Gastroesophageal sphincter (tissue), 2 donors: ENCODE data around the gene DAG1.

Experiments used
- POLR2A ChIP-seq, 2 donors: fragments of 450-650 bp; IDR thresholded peaks; one replicate each; pipeline ENCODE4 v1.6.1; 2017; ENCODE audit warnings: antibody characterized with exemption in 2 of 2, mild to moderate bottlenecking in 2 of 2, moderate library complexity in 1 of 2
- POLR2AphosphoS5 ChIP-seq: sonication (generic); formaldehyde crosslinking; IDR thresholded peaks from one replicate; pipeline ENCODE4 v1.6.1; 2017; ENCODE audit warnings: antibody characterized with exemption

DNA sequence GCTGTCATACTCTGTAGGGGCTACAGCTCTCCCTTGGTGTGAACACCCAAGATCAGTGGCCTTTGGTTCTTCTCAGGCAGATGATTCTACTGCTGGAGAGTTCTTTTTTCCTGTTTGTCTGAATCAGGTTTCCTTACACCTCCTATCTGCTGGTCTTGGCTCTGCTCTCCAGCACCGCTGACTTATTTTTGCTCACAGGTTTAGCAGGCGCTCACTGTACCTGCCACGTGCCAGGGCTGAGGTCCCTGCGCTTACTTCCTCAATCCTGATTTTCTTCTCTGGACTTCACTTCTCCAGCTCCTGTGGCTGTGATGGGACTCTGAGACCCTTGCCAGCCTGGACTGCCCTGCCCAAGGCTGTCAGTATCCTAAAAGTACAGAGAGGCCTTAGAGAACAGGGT is 93.7 kb downstream of the DAG1 start:
- TF ChIP-seq POLR2AphosphoS5 (no peak), POLR2A (IDR thresholded peaks at IDR 0.05) (no peak)
